ENCODE results near the gene ZNF577.

The ZNF577 gene

GRCh38 chr19:51821921-51822320 lies 65.8 kb downstream of the ZNF577 start:
- peaks cover 1% of the 10 kb centered on the region for H3K27me3 Mint-ChIP-seq
- H3K4me3 Mint-ChIP-seq: no peak overlapping the region
- peaks cover 9% of the 10 kb centered on the region for H3K9me3 Mint-ChIP-seq
- no peak for ATAC-seq (ENCODE audit: low read depth)
- no peak overlapping the region for H3K27ac Mint-ChIP-seq
- no peaks in the 10 kb centered on the region for H3K36me3 Mint-ChIP-seq
- DNase-seq (ENCODE audit: low spot score in 2 of 2): no peak
- peaks cover 2% of the 10 kb centered on the region for H3K4me1 Mint-ChIP-seq

GRCh38 chr19:51821456-51821855 lies 66.3 kb downstream of the ZNF577 start:
- H3K4me1 Mint-ChIP-seq: peaks cover 2% of the 10 kb centered on the region
- H3K4me3 Mint-ChIP-seq: no peak overlapping the region
- ATAC-seq (ENCODE audit: low read depth) (no peak), DNase-seq (ENCODE audit: low spot score in 2 of 2) (no peak)
- H3K9me3 Mint-ChIP-seq: peaks cover 8% of the 10 kb centered on the region
- peaks cover 1% of the 10 kb centered on the region for H3K27me3 Mint-ChIP-seq
- H3K36me3 Mint-ChIP-seq: no peaks in the 10 kb centered on the region
- no peak overlapping the region for H3K27ac Mint-ChIP-seq
